Skeletal muscle tissue (tissue), 4 donors: ENCODE results near the gene CX3CL1. TPM values are rescaled to one million over a fixed set of nuclear protein-coding genes. Genes with fewer than 3 reads are reported as not detected.

ENCODE experiments used
- H3K27ac ChIP-seq: one replicate; pipeline ENCODE4 v1.7.0; 2013; ENCODE audit warnings: mild to moderate bottlenecking, low read depth, low read length, inconsistent platforms
- H3K27me3 ChIP-seq, 3 donors: one replicate each; pipeline ENCODE4 v1.7.0; 2013; ENCODE audit warnings: low read length in 3 of 3; ENCODE audit not compliant: control insufficient read depth in 3 of 3, insufficient read depth in 3 of 3
- H3K36me3 ChIP-seq, 3 donors: one replicate each; pipeline ENCODE4 v1.7.0; 2013; ENCODE audit warnings: low read length in 3 of 3; ENCODE audit not compliant: control insufficient read depth in 3 of 3, insufficient read depth in 3 of 3
- H3K4me1 ChIP-seq, 3 donors: one replicate each; pipeline ENCODE4 v1.7.0; 2013; ENCODE audit warnings: low read length in 3 of 3, mild to moderate bottlenecking in 3 of 3; ENCODE audit not compliant: control insufficient read depth in 3 of 3, insufficient read depth in 3 of 3
- H3K4me3 ChIP-seq, 3 donors: one replicate each; pipeline ENCODE4 v1.7.0; 2013; ENCODE audit warnings: low read length in 3 of 3
- H3K9ac ChIP-seq, 3 donors: one replicate each; pipeline ENCODE4 v1.7.0; 2013; ENCODE audit warnings: low read length in 3 of 3, mild to moderate bottlenecking in 3 of 3, moderate library complexity in 2 of 3, low read depth in 1 of 3
- H3K9me3 ChIP-seq, 3 donors: one replicate each; pipeline ENCODE4 v1.7.0; 2013; ENCODE audit warnings: low read length in 3 of 3; ENCODE audit not compliant: control insufficient read depth in 3 of 3
- total RNA-seq: library from RNA; depleted of rRNA; stranded (reverse); fragments of >200 nt; gene quantifications from one replicate; pipeline ENCODE4 v1.2.3, GENCODE V29; 2014
- donor health status: Osteomylitis.

The CX3CL1 gene
- 0.52 TPM for total RNA-seq

- Histone ChIP-seq H3K9me3 (no peaks in the 10 kb centered on the region), H3K27ac (peak within 1 kb of the TSS; percentile 71), H3K27me3 (peaks cover 7 to 15% (median 12%) of the 10 kb centered on the region in 3 donors), H3K36me3 (no peaks in the 10 kb centered on the region), H3K4me3 (peak within 1 kb of the TSS; percentile 54 to 68 (median 64)), H3K9ac (peak within 1 kb of the TSS; percentile 69 to 76 (median 74)), H3K4me1 (peaks cover 0 to 14% (median 6%) of the 10 kb centered on the region in 3 donors)
These were observed at the start of gene CX3CL1 for GRCh38 chr16:57372372-57373116. Gene CX3CL1, plus strand, starts transcription at chr16:57372490. Its CDS starts 79 bp downstream, at chr16:57372569.

GRCh38 chr16:57324749-57325148, 47.5 kb upstream of the CX3CL1 start:
- Histone ChIP-seq H3K27ac (no peak overlapping the region), H3K9me3 (peaks cover 0 to 2% (median 0%) of the 10 kb centered on the region in 3 donors), H3K27me3 (no peaks in the 10 kb centered on the region), H3K36me3 (no peaks in the 10 kb centered on the region), H3K4me1 (no peaks in the 10 kb centered on the region), H3K9ac (no peak overlapping the region), H3K4me3 (no peak overlapping the region)

GRCh38 chr16:57325458-57325857, 46.8 kb upstream of the CX3CL1 start:
- no peak overlapping the region for H3K27ac ChIP-seq
- no peak overlapping the region for H3K9ac ChIP-seq
- no peaks in the 10 kb centered on the region for H3K4me1 ChIP-seq
- peaks cover 0 to 2% (median 0%) of the 10 kb centered on the region in 3 donors for H3K9me3 ChIP-seq
- no peaks in the 10 kb centered on the region for H3K36me3 ChIP-seq
- no peak overlapping the region for H3K4me3 ChIP-seq
- H3K27me3 ChIP-seq: no peaks in the 10 kb centered on the region

- Histone ChIP-seq H3K4me1 (no peaks in the 10 kb centered on the region), H3K36me3 (no peaks in the 10 kb centered on the region), H3K9me3 (peaks cover 0 to 2% (median 0%) of the 10 kb centered on the region in 3 donors), H3K9ac (no peak overlapping the region), H3K4me3 (no peak overlapping the region), H3K27ac (no peak overlapping the region), H3K27me3 (no peaks in the 10 kb centered on the region)
These were observed 42.5 kb upstream of the CX3CL1 start for GRCh38 chr16:57329718-57330327.

GRCh38 chr16:57331355-57331754, 40.9 kb upstream of the CX3CL1 start:
- H3K9me3 ChIP-seq: peaks cover 0 to under 1% (median 0%) of the 10 kb centered on the region in 3 donors
- H3K27ac ChIP-seq: no peak overlapping the region
- H3K27me3 ChIP-seq: no peaks in the 10 kb centered on the region
- H3K4me1 ChIP-seq: no peaks in the 10 kb centered on the region
- H3K4me3 ChIP-seq: no peak overlapping the region
- no peaks in the 10 kb centered on the region for H3K36me3 ChIP-seq
- H3K9ac ChIP-seq: no peak overlapping the region

GRCh38 chr16:57333402-57333801, 38.9 kb upstream of the CX3CL1 start:
- Histone ChIP-seq H3K9me3 (peaks cover 0 to 2% (median 2%) of the 10 kb centered on the region in 3 donors), H3K4me3 (no peak overlapping the region), H3K36me3 (no peaks in the 10 kb centered on the region), H3K4me1 (no peaks in the 10 kb centered on the region), H3K9ac (no peak overlapping the region), H3K27me3 (no peaks in the 10 kb centered on the region), H3K27ac (no peak overlapping the region)

- H3K4me1 ChIP-seq: no peaks in the 10 kb centered on the region
- no peak overlapping the region for H3K9ac ChIP-seq
- H3K27ac ChIP-seq: no peak overlapping the region
- H3K9me3 ChIP-seq: peaks cover 0 to 2% (median 2%) of the 10 kb centered on the region in 3 donors
- H3K36me3 ChIP-seq: no peaks in the 10 kb centered on the region
- H3K4me3 ChIP-seq: no peak overlapping the region
- no peaks in the 10 kb centered on the region for H3K27me3 ChIP-seq
These were observed 36.9 kb upstream of the CX3CL1 start for GRCh38 chr16:57335366-57335765.

GRCh38 chr16:57341062-57341440, 31.2 kb upstream of the CX3CL1 start:
- Histone ChIP-seq H3K36me3 (no peaks in the 10 kb centered on the region), H3K9me3 (peaks cover 0 to 2% (median 2%) of the 10 kb centered on the region in 3 donors), H3K9ac (no peak overlapping the region), H3K4me3 (no peak overlapping the region), H3K4me1 (peaks cover 0 to 3% (median 0%) of the 10 kb centered on the region in 3 donors), H3K27ac (no peak overlapping the region), H3K27me3 (peaks cover 0 to 3% (median 3%) of the 10 kb centered on the region in 3 donors)

- H3K27me3 ChIP-seq: peaks cover 0 to 3% (median 3%) of the 10 kb centered on the region in 3 donors
- H3K4me3 ChIP-seq: no peak overlapping the region
- H3K9ac ChIP-seq: no peak overlapping the region
- no peaks in the 10 kb centered on the region for H3K36me3 ChIP-seq
- no peak overlapping the region for H3K27ac ChIP-seq
- H3K4me1 ChIP-seq: peaks cover 0 to 3% (median 0%) of the 10 kb centered on the region in 3 donors
- peaks cover 0 to 2% (median 2%) of the 10 kb centered on the region in 3 donors for H3K9me3 ChIP-seq
These were observed 30.6 kb upstream of the CX3CL1 start for GRCh38 chr16:57341441-57342303.
